Stimulated activated CD4-positive, alpha-beta T cell treated with anti-CD3 and anti-CD28 coated beads, Interleukin-1b, Interleukin-23, amount 100 ng/mL, for 24 hours (primary cell): ENCODE measurements around the gene SORCS3.

ENCODE experiments used
- DNase-seq, 4 experiments: peaks; one replicate each; pipeline ENCODE4 v3.0.0-alpha.2; 2020; ENCODE audit warnings: low read depth in 4 of 4, low spot score in 1 of 4

The SORCS3 gene

GRCh38 chr10:104641187-104641936, at the start of gene SORCS3:
Gene SORCS3 (plus strand): TSS chr10:104641290.
- DNase-seq = no peak

GRCh38 chr10:104591441-104591840, 49.6 kb upstream of the SORCS3 start:
- DNase-seq = no peak

- no peak for DNase-seq
Measured at GRCh38 chr10:104601166-104601565, 39.9 kb upstream of the SORCS3 start.

- DNase-seq = no peak
Measured at GRCh38 chr10:104608091-104608828, 32.8 kb upstream of the SORCS3 start.

GRCh38 chr10:104612571-104613205, 28.4 kb upstream of the SORCS3 start:
- no peak for DNase-seq

GRCh38 chr10:104613406-104613805, 27.7 kb upstream of the SORCS3 start:
- DNase-seq = no peak

GRCh38 chr10:104614245-104614831, 26.8 kb upstream of the SORCS3 start:
- DNase-seq = peak in 2 of 4 experiments; percentile 25 to 26

- DNase-seq = no peak
Measured at GRCh38 chr10:104615136-104615535, 26.0 kb upstream of the SORCS3 start.

- DNase-seq = no peak
Measured at GRCh38 chr10:104617831-104618230, 23.3 kb upstream of the SORCS3 start.

GRCh38 chr10:104622175-104622574, 18.9 kb upstream of the SORCS3 start:
- no peak for DNase-seq

GRCh38 chr10:104622598-104623209, 18.4 kb upstream of the SORCS3 start:
- no peak for DNase-seq

GRCh38 chr10:104630731-104631130, 10.4 kb upstream of the SORCS3 start:
- no peak for DNase-seq

- DNase-seq = no peak
Measured at GRCh38 chr10:104631946-104632345, 9.1 kb upstream of the SORCS3 start.

GRCh38 chr10:104638861-104639589, 2.1 kb upstream of the SORCS3 start:
- no peak for DNase-seq

GRCh38 chr10:104639590-104640338, 1.3 kb upstream of the SORCS3 start:
- DNase-seq = no peak

GRCh38 chr10:104640339-104641186, 527 bp upstream of the SORCS3 start:
- no peak for DNase-seq

- DNase-seq = no peak
Measured at GRCh38 chr10:104641937-104642657, 1.0 kb downstream of the SORCS3 start.

- peak in 1 of 4 experiments; percentile 28 for DNase-seq
Measured at GRCh38 chr10:104642658-104643302, 1.7 kb downstream of the SORCS3 start.
